RWPE2 (cell line): ENCODE results near the gene BAZ2B.
A peak's percentile ranks its signal among the peaks of the same experiment; 100 is the strongest.
"Not testable (repeated sequence)": the region's sequence is repeated elsewhere in the genome, so short reads cannot be mapped to it uniquely, and the experiment has no call there.

ENCODE experiments used
- ATAC-seq: fragments of 200-7000 bp; cut with Tn5 transposase; 3 replicates; pipeline ENCODE4 v1.9.1; 2021; ENCODE audit warnings: low read depth
- DNase-seq: peaks from one replicate; pipeline ENCODE4 v3.0.0-alpha.2; 2020; ENCODE audit warnings: low spot score
- H3K27ac ChIP-seq: fragments of 450-650 bp; 2 replicates; pipeline ENCODE4 v1.5.1; 2017; ENCODE audit warnings: mild to moderate bottlenecking; ENCODE audit not compliant: poor library complexity, severe bottlenecking
- H3K27me3 ChIP-seq: fragments of 250-450 bp; sonication (Bioruptor Pico); 2 replicates; pipeline ENCODE4 v1.5.1; 2021; ENCODE audit warnings: mild to moderate bottlenecking, moderate library complexity; ENCODE audit not compliant: insufficient read depth, poor library complexity, severe bottlenecking
- H3K36me3 ChIP-seq: fragments of 250-450 bp; sonication (Bioruptor Pico); 2 replicates; pipeline ENCODE4 v1.5.1; 2020; ENCODE audit warnings: low read depth, mild to moderate bottlenecking, moderate library complexity
- H3K4me1 ChIP-seq: fragments of 250-450 bp; sonication (Bioruptor Pico); 2 replicates; pipeline ENCODE4 v1.5.1; 2021; ENCODE audit warnings: mild to moderate bottlenecking, moderate library complexity; ENCODE audit not compliant: insufficient read depth, poor library complexity, severe bottlenecking
- H3K4me3 ChIP-seq: fragments of 250-450 bp; sonication (Bioruptor Pico); 2 replicates; pipeline ENCODE4 v1.5.1; 2021; ENCODE audit warnings: mild to moderate bottlenecking, moderate library complexity; ENCODE audit not compliant: severe bottlenecking
- H3K9me3 ChIP-seq: fragments of 250-450 bp; sonication (Bioruptor Pico); 2 replicates; pipeline ENCODE4 v1.5.1; 2021; ENCODE audit warnings: mild to moderate bottlenecking, moderate library complexity; ENCODE audit not compliant: severe bottlenecking
- CTCF ChIP-seq: fragments of 450-650 bp; IDR thresholded peaks from one replicate; pipeline ENCODE4 v1.5.1; 2017; ENCODE audit warnings: mild to moderate bottlenecking, moderate library complexity; ENCODE audit not compliant: poor library complexity, severe bottlenecking

The BAZ2B gene

GRCh38 chr2:159409116-159409800, 207.1 kb downstream of the BAZ2B start:
- ATAC-seq = no peak
- no peaks in the 10 kb centered on the region for H3K4me1 ChIP-seq

GRCh38 chr2:159402790-159403189, 213.6 kb downstream of the BAZ2B start:
- TF ChIP-seq CTCF = no peak
- peaks cover 2% of the 10 kb centered on the region for H3K9me3 ChIP-seq
- no peak overlapping the region for H3K27ac ChIP-seq
- DNase-seq = no peak
- H3K4me1 ChIP-seq = peaks cover 9% of the 10 kb centered on the region
- ATAC-seq = no peak
- H3K36me3 ChIP-seq = peaks cover 21% of the 10 kb centered on the region
- H3K4me3 ChIP-seq = no peak overlapping the region
- no peaks in the 10 kb centered on the region for H3K27me3 ChIP-seq

More at GRCh38 chr2:159409116-159409800, 207.1 kb downstream of the BAZ2B start:
- H3K27ac ChIP-seq = no peak overlapping the region
- H3K9me3 ChIP-seq = peaks cover 3% of the 10 kb centered on the region
- DNase-seq = no peak
- H3K4me3 ChIP-seq = no peak overlapping the region
- H3K36me3 ChIP-seq = peaks cover 22% of the 10 kb centered on the region
- no peaks in the 10 kb centered on the region for H3K27me3 ChIP-seq
- no peak for TF ChIP-seq CTCF

GRCh38 chr2:159402160-159402559, 214.2 kb downstream of the BAZ2B start:
- H3K27me3 ChIP-seq, DNase-seq, H3K27ac ChIP-seq, H3K4me3 ChIP-seq, H3K9me3 ChIP-seq, ATAC-seq, H3K4me1 ChIP-seq: not testable (repeated sequence)
- peaks cover 21% of the 10 kb centered on the region for H3K36me3 ChIP-seq

- Histone ChIP-seq H3K4me1 (peaks cover 9% of the 10 kb centered on the region), H3K27ac (no peak overlapping the region), H3K9me3 (peaks cover 2% of the 10 kb centered on the region), H3K27me3 (no peaks in the 10 kb centered on the region), H3K4me3 (no peak overlapping the region), H3K36me3 (peaks cover 20% of the 10 kb centered on the region)
- DNase-seq (no peak), ATAC-seq (peak; percentile 83)
- no peak for TF ChIP-seq CTCF
These were observed 216.5 kb downstream of the BAZ2B start for GRCh38 chr2:159399716-159400415.

- H3K27me3 ChIP-seq = no peaks in the 10 kb centered on the region
- H3K27ac ChIP-seq = no peak overlapping the region
- H3K4me3 ChIP-seq = no peak overlapping the region
- H3K9me3 ChIP-seq = no peaks in the 10 kb centered on the region
- H3K4me1 ChIP-seq = peaks cover 9% of the 10 kb centered on the region
- H3K36me3 ChIP-seq = peaks cover 4% of the 10 kb centered on the region
- ATAC-seq (no peak), DNase-seq (no peak)
- no peak for TF ChIP-seq CTCF
These were observed 219.5 kb downstream of the BAZ2B start for GRCh38 chr2:159396799-159397198.
